UCSD-AML1 (cell line): Measurements from ENCODE around the gene OR4Q3.
"Not testable (repeated sequence)": the region's sequence is repeated elsewhere in the genome, so short reads cannot be mapped to it uniquely, and the experiment has no call there.

Experiments
- DNase-seq: peaks from one replicate; lab custom pipeline; 2025; ENCODE audit not compliant: unreplicated experiment; lab: John Stamatoyannopoulos, UW

Gene OR4Q3

DNA sequence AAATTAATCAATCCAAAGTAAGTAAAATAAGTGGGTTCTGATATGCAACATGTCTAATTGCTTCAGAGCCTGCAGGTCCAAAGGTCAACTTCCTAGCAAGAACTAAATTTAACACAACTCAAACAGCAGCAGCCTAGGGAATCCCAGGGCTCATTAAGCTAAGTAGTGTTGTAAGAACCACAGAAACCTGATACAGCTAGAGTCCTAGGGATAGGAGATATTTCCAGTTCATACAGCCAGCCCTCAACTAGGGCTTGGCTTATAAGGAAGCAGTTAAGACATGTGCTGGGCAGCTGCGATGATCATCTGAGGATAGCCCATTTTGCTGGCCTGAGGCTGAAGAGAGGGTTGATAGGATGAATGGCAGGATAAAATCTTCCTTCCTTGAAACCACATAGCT lies at the start of gene OR4Q3:
Gene OR4Q3, plus strand, starts transcription at position 316 of the 400 bp plus-strand sequence.
- no peak for DNase-seq

DNA sequence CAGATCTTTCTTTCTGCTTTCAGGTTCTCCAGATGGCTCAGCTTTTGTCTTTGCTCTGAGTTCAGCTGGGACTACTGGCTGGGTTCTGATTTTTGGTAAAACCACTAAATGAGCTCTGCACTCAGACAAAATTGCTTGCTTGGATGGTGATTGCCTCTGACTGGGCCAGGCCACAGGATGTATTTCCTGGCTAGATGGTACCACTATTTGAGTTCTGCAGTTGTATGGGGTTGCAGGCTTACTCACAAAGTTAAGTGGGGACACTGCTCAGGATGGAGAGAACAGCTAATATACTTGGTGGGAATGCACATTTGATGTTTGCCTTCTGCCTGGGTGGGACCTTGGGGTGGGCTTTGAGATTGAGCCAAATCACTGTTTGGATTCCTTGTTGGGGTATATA lies 14.0 kb upstream of the OR4Q3 start:
- DNase-seq = no peak

DNA sequence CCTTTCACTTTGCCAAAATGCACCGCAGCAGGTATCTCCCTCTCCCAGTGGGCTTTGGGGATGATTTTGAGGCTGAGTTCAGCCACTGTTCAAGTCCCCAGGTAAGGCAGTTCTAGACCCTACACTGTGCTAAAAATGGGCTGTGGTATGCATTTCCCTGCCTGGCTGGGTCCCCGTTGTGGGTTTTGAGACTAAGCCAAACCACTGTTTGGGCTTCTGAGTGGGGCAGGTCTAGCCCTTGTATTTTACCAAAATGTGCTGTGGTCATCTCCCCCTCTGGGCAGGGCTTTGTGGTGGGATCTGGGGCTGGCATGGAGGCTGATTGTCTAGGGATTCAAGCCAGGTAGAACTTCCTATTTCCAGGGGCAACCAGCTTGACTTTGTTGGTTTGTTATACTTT lies 13.6 kb upstream of the OR4Q3 start:
- DNase-seq = peak; percentile 9

- peak; percentile 6 for DNase-seq
Measured at GRCh38 chr14:19733893-19734292, 9.5 kb upstream of the OR4Q3 start.

GRCh38 chr14:19752316-19752715 lies 8.9 kb downstream of the OR4Q3 start:
- not testable (repeated sequence) for DNase-seq

DNA sequence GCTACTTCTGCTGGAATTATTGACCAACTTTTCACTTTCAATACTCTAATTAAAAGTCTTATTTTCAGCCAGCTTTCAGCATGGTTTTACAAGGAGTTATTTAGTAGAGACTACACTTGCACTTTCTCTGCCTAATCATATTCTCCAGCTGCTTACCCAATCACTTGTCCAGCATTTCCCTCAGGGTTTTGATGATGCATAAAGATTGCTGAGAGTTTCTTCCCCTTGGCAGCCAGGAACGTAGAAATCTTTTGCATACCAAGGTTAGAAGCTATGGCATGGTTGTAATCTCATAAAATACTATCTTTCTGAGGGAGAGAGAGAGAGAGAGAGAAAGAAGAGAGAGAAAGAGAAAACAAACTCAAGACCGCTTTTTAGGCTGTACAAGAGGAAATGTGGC lies 10.8 kb downstream of the OR4Q3 start:
- DNase-seq = no peak

GRCh38 chr14:19771491-19771890 lies 28.1 kb downstream of the OR4Q3 start:
- DNase-seq = not testable (repeated sequence)

DNA sequence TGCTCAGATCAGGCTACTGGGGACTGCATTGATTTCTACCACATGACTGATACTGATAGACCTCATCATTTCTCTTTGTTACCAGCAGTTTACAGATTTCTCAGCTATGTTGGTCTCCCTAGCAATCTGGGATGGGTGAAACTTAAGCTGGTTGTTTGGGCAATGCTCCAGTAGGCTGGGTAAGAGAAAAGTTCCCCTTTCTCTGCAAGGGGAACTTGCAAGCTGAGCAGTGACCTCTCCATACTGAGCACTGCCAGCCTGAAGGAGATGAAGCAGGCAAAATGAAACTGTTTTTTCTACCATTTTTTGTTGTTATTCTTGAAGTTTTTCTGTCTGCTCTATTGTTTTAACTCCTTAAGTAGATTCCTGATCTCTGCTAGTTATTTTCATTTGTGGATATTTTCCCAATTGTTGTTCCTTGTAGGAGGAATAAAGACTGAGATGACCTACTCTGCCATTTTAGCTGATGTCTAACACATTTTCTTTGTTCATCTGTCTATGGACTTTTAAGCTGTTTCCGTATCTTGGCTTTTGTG lies 28.6 kb downstream of the OR4Q3 start:
- no peak for DNase-seq

GRCh38 chr14:19772454-19772853 lies 29.1 kb downstream of the OR4Q3 start:
- DNase-seq = not testable (repeated sequence)

DNA sequence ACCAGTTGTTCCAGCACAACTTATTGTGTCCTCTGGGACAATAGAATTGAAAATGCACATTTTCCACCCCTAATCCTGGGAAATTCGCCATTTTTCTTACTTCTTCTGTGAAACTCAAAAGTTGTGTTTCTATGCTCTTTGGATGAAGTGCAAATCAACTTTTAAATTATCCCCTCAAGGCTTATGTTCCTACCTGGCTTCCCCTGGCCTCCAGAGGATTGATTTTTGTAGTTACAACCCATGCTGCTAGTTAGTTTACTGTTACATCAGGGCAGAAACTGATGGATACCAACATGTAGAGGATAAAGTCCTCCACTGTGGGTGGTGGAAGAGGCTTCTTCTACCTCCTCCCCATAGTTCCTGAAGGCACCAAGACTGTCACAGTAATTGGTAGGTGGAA lies 29.8 kb downstream of the OR4Q3 start, which contains the start of gene OR4M1:
Gene OR4M1, plus strand, starts transcription at position 301 of the 400 bp plus-strand sequence. CDS start 6,819 bp downstream, outside the sequence.
- not testable (repeated sequence) for DNase-seq

- DNase-seq = no peak
Measured at GRCh38 chr14:19775587-19775986, 32.2 kb downstream of the OR4Q3 start.

GRCh38 chr14:19785848-19786247 lies 42.5 kb downstream of the OR4Q3 start:
- DNase-seq = not testable (repeated sequence)

DNA sequence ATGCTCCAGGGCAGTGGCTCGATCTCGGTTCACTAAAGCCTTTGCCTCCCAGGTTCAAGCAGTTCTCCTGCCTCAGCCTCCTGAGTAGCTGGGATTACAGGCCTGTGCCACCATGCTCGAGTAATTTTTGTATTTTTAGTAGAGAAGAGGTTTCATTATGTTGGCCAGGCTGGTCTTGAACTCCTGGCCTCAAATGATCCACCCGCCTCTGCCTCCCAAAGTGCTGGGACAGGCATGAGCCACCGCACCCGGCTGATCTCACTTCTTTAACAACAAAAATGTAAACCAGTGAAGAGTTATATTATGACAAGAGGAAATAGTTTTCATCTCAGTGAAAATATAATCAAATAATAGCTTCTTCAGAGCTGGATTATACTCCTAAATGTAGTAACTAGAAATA lies 43.9 kb downstream of the OR4Q3 start:
- DNase-seq = not testable (repeated sequence)

DNA sequence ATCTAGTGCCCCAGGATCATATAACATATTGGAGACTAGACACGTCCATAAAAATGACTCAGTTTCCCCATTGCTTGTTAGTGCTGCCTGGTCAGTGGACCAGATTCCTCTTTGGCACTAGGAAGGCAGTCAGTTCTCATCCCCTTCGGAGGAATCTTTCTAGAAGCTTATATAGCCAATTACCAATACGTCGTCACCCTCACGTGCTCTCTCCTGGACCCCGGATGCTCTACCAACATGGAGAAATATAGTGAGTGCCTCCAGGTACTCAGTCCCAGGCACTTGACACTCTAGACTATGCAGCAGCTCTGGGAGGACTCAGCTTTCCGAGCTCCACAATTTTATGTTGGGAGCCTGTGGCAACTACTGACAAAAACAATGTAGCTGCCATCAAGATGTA lies 44.8 kb downstream of the OR4Q3 start:
- not testable (repeated sequence) for DNase-seq

- peak; percentile 16 for DNase-seq
Measured at GRCh38 chr14:19796520-19797108, 53.2 kb downstream of the OR4Q3 start.
